ENCODE measurements around the gene BEGAIN. TPM values are rescaled to one million over a fixed set of nuclear protein-coding genes. Genes with fewer than 3 reads are reported as not detected.

The BEGAIN gene
- total and polyA plus RNA-seq, 12 donors, result 0.20 to 4.3 (median 0.83) TPM

GRCh38 chr14:100581228-100582145 lies 5.7 kb downstream of the BEGAIN start:
- Histone ChIP-seq H3K4me1 (peaks cover 0 to 6% (median 5%) of the 10 kb centered on the region in 9 donors), H3K4me3 (no peak overlapping the region), H3K9me3 (peaks cover 0 to 6% (median 0%) of the 10 kb centered on the region in 11 donors), H3K27me3 (peaks cover 0 to 12% (median 11%) of the 10 kb centered on the region in 7 donors), H3K36me3 (no peaks in the 10 kb centered on the region), H3K27ac (no peak overlapping the region)
- WGBS, 2 donors, result 84 to 85% methylated on average over 28 of the region's 28 CpGs
- ATAC-seq, result no peak
- TF ChIP-seq CTCF (IDR thresholded peaks at IDR 0.05), result no peak
- DNase-seq, result peak in 1 of 2 donors; percentile 3
- intact Hi-C loops (cut with DNase I), result no loop called here

- peaks cover 0 to 4% (median 2%) of the 10 kb centered on the region in 7 donors for H3K27me3 ChIP-seq
- peaks cover 0 to 6% (median 0%) of the 10 kb centered on the region in 11 donors for H3K9me3 ChIP-seq
- H3K4me1 ChIP-seq, result no peaks in the 10 kb centered on the region
- no peak for DNase-seq
- H3K27ac ChIP-seq, result no peak overlapping the region
- no peak for ATAC-seq
- H3K4me3 ChIP-seq, result no peak overlapping the region
- H3K36me3 ChIP-seq, result no peaks in the 10 kb centered on the region
- no peak for TF ChIP-seq CTCF (IDR thresholded peaks at IDR 0.05)
- intact Hi-C loops (cut with DNase I), result no loop called here
- 88 to 93% methylated on average over 14 of the region's 14 CpGs for WGBS, 2 donors
Measured at GRCh38 chr14:100580316-100581227, 6.6 kb downstream of the BEGAIN start.

DNA sequence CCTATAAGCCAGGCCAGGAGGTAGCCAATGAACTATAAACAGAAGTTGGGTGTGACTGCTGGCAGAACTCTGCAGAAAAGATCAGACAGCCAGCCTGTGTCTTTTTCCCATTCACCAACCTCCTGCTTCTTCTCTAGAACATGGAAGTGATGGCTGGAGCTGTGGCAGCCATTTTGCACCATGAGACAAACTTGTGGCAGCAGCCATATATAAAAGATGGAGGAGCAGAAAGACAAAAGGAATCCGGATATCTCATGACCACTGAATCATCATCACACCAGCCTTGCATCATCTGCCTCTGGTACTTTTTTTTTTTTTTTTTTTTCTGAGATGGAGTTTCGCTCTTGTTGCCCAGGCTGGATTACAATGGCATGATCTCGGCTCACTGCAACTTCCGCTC lies 8.7 kb downstream of the BEGAIN start:
- 97 to 100% methylated on average over 4 of the region's 4 CpGs for WGBS, 2 donors
- no peak for ATAC-seq
- Histone ChIP-seq H3K4me3 (no peak overlapping the region), H3K27me3 (peaks cover 0 to 18% (median 9%) of the 10 kb centered on the region in 7 donors), H3K9me3 (peaks cover 0 to 6% (median 0%) of the 10 kb centered on the region in 11 donors), H3K4me1 (no peaks in the 10 kb centered on the region), H3K36me3 (no peaks in the 10 kb centered on the region), H3K27ac (no peak overlapping the region)
- intact Hi-C loops (cut with DNase I), result no loop called here
- TF ChIP-seq CTCF (IDR thresholded peaks at IDR 0.05), result no peak
- DNase-seq, result no peak

- no peaks in the 10 kb centered on the region for H3K36me3 ChIP-seq
- no peaks in the 10 kb centered on the region for H3K4me1 ChIP-seq
- 85 to 86% methylated on average over 8 of the region's 8 CpGs for WGBS, 2 donors
- H3K27me3 ChIP-seq, result peaks cover 0 to 24% (median 14%) of the 10 kb centered on the region in 7 donors
- no peak overlapping the region for H3K27ac ChIP-seq
- H3K4me3 ChIP-seq, result no peak overlapping the region
- H3K9me3 ChIP-seq, result peaks cover 0 to 6% (median 0%) of the 10 kb centered on the region in 11 donors
- DNase-seq (peak in 1 of 2 donors; percentile 5), ATAC-seq (no peak)
- intact Hi-C loops (cut with DNase I), result no loop called here
- TF ChIP-seq CTCF (IDR thresholded peaks at IDR 0.05), result no peak
Measured at GRCh38 chr14:100577986-100578431, 9.2 kb downstream of the BEGAIN start.
